ENCODE measurements around the gene CMBL. TPM values are rescaled to one million over a fixed set of nuclear protein-coding genes. Genes with fewer than 3 reads are reported as not detected.
A peak's percentile ranks its signal among the peaks of the same experiment; 100 is the strongest.

The CMBL gene
- total RNA-seq, result 1 to 10 TPM; 3.4 to 7.8 TPM

- no peak for DNase-seq (ENCODE audit: low spot score)
Measured at GRCh38 chr5:10307206-10308148, at the start of gene CMBL. CMBL (minus strand) TSS chr5:10307902; CDS start chr5:10290762, 17,140 bp downstream.

DNA sequence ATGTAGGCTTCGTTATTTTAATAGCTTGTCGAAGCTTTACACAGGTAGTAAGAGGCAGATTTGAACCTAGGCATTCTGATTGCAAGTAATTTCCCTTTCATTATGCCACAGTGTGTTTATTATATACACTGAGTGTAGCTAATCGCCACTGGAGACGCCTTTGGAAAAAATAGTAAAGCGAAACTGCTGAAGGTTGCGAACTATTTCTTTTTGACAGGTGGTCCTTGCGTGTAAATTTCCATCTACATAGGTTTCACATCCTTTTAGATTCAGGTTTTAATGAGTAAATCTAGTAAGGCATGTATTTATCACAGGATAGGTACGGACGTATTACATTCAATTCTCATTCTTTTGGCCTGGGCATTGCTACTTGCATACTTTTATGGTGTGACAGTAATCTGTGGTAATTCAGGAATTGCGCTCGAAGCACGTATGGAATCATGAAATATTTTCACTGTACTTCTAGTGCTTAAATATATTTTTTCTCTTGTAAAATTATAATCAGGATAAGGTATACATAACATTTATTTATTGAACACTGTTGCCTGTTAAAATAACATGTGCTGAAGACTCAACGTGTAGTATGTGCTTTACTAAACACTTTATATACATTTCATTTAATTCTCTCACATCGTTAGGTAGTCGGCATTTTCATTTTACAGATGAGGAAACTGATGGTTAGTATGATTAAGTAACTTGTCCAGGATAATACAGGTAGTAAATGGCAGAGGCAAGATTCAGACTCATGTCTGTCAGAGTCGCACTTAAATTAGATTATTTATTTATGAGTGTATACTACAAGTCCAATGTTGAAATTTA, 47.6 kb upstream of the CMBL start:
- Histone ChIP-seq H3K27me3 (replicated peaks; ENCODE audit: insufficient read depth) (no peaks in the 10 kb centered on the region), H3K4me1 (ENCODE audit: control insufficient read depth in 1 of 2, low read depth in 2 of 2) (peaks cover 24 to 33% of the 10 kb centered on the region in 2 donors), H3K27ac (peak overlapping the region in 1 of 2 donors; percentile 93)

More at GRCh38 chr5:10307206-10308148, at the start of gene CMBL:
- H3K9me3 ChIP-seq, result no peaks in the 10 kb centered on the region
- H3K27ac ChIP-seq, result peak within 1 kb of the TSS; percentile 79 to 89
- H3K4me1 ChIP-seq (ENCODE audit: control insufficient read depth in 1 of 2, low read depth in 2 of 2), result peaks cover 0 to 17% of the 10 kb centered on the region in 2 donors
- peak; percentile 39 for ATAC-seq (ENCODE audit: insufficient number of reproducible peaks, low FRiP score, low read depth)
- peak within 1 kb of the TSS; percentile 97 for H3K4me3 ChIP-seq
- no peaks in the 10 kb centered on the region for H3K36me3 ChIP-seq
- no peaks in the 10 kb centered on the region for H3K27me3 ChIP-seq (replicated peaks; ENCODE audit: insufficient read depth)
- TF ChIP-seq, protein P1, sequence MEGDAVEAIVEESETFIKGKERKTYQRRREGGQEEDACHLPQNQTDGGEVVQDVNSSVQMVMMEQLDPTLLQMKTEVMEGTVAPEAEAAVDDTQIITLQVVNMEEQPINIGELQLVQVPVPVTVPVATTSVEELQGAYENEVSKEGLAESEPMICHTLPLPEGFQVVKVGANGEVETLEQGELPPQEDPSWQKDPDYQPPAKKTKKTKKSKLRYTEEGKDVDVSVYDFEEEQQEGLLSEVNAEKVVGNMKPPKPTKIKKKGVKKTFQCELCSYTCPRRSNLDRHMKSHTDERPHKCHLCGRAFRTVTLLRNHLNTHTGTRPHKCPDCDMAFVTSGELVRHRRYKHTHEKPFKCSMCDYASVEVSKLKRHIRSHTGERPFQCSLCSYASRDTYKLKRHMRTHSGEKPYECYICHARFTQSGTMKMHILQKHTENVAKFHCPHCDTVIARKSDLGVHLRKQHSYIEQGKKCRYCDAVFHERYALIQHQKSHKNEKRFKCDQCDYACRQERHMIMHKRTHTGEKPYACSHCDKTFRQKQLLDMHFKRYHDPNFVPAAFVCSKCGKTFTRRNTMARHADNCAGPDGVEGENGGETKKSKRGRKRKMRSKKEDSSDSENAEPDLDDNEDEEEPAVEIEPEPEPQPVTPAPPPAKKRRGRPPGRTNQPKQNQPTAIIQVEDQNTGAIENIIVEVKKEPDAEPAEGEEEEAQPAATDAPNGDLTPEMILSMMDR (IDR thresholded peaks at IDR 0.05), result no peak

GRCh38 chr5:10354048-10354872, 46.6 kb upstream of the CMBL start:
- Histone ChIP-seq H3K4me1 (ENCODE audit: control insufficient read depth in 1 of 2, low read depth in 2 of 2) (peaks cover 22 to 33% of the 10 kb centered on the region in 2 donors), H3K27ac (peak overlapping the region; percentile 93 to 97), H3K9me3 (no peaks in the 10 kb centered on the region), H3K36me3 (no peaks in the 10 kb centered on the region), H3K4me3 (peak overlapping the region; percentile 99), H3K27me3 (replicated peaks; ENCODE audit: insufficient read depth) (no peaks in the 10 kb centered on the region)
- TF ChIP-seq, protein P1 (IDR thresholded peaks at IDR 0.05), result no peak
- ATAC-seq (ENCODE audit: insufficient number of reproducible peaks, low FRiP score, low read depth) (no peak), DNase-seq (ENCODE audit: low spot score) (no peak)

More for the DNA sequence above, 47.6 kb upstream of the CMBL start:
- ATAC-seq (ENCODE audit: insufficient number of reproducible peaks, low FRiP score, low read depth) (no peak), DNase-seq (ENCODE audit: low spot score) (no peak)
- TF ChIP-seq, protein P1 (IDR thresholded peaks at IDR 0.05), result no peak
- H3K4me3 ChIP-seq, result peak overlapping the region; percentile 99
- peaks cover 4% of the 10 kb centered on the region for H3K36me3 ChIP-seq
- no peaks in the 10 kb centered on the region for H3K9me3 ChIP-seq

GRCh38 chr5:10353241-10354047, 45.7 kb upstream of the CMBL start, which contains the start of gene MARCHF6:
MARCHF6 (plus strand) TSS chr5:10353695; CDS start chr5:10353899, 204 bp downstream.
- Histone ChIP-seq H3K4me3 (peak within 1 kb of the TSS; percentile 99), H3K27ac (peak within 1 kb of the TSS; percentile 93 to 97), H3K36me3 (no peaks in the 10 kb centered on the region), H3K4me1 (ENCODE audit: control insufficient read depth in 1 of 2, low read depth in 2 of 2) (peaks cover 22 to 33% of the 10 kb centered on the region in 2 donors), H3K9me3 (no peaks in the 10 kb centered on the region), H3K27me3 (replicated peaks; ENCODE audit: insufficient read depth) (no peaks in the 10 kb centered on the region)
- TF ChIP-seq, protein P1 (IDR thresholded peaks at IDR 0.05), result no peak
- peak; percentile 59 for DNase-seq (ENCODE audit: low spot score)
- ATAC-seq (ENCODE audit: insufficient number of reproducible peaks, low FRiP score, low read depth), result peak; percentile 93

Measured in thoracic aorta (tissue), 2 donors.